Measurements from ENCODE around the gene SNTN.

The SNTN gene

GRCh38 chr3:63673111-63673510 lies 20.6 kb downstream of the SNTN start:
- DNase-seq (ENCODE audit: low read depth in 2 of 2, low spot score in 1 of 2) = no peak

GRCh38 chr3:63674586-63674985 lies 22.1 kb downstream of the SNTN start:
- DNase-seq (ENCODE audit: low read depth in 2 of 2, low spot score in 1 of 2) = no peak

GRCh38 chr3:63679186-63679585 lies 26.7 kb downstream of the SNTN start:
- DNase-seq (ENCODE audit: low read depth in 2 of 2, low spot score in 1 of 2) = no peak

- no peak for DNase-seq (ENCODE audit: low read depth in 2 of 2, low spot score in 1 of 2)
These were observed 31.6 kb downstream of the SNTN start for GRCh38 chr3:63684081-63684480.

- DNase-seq (ENCODE audit: low read depth in 2 of 2, low spot score in 1 of 2) = no peak
These were observed 32.9 kb downstream of the SNTN start for GRCh38 chr3:63685340-63685739.

- DNase-seq (ENCODE audit: low read depth in 2 of 2, low spot score in 1 of 2) = no peak
These were observed 35.1 kb downstream of the SNTN start for GRCh38 chr3:63687278-63688225.

- no peak for DNase-seq (ENCODE audit: low read depth in 2 of 2, low spot score in 1 of 2)
These were observed 36.8 kb downstream of the SNTN start for GRCh38 chr3:63689285-63689684.

GRCh38 chr3:63693351-63693750 lies 40.9 kb downstream of the SNTN start:
- DNase-seq (ENCODE audit: low read depth in 2 of 2, low spot score in 1 of 2) = no peak

GRCh38 chr3:63705092-63705645 lies 52.7 kb downstream of the SNTN start:
- no peak for DNase-seq (ENCODE audit: low read depth in 2 of 2, low spot score in 1 of 2)

- DNase-seq (ENCODE audit: low read depth in 2 of 2, low spot score in 1 of 2) = no peak
These were observed 54.0 kb downstream of the SNTN start for GRCh38 chr3:63706321-63707085.

- no peak for DNase-seq (ENCODE audit: low read depth in 2 of 2, low spot score in 1 of 2)
These were observed 55.3 kb downstream of the SNTN start for GRCh38 chr3:63707731-63708130.

GRCh38 chr3:63709576-63709975 lies 57.1 kb downstream of the SNTN start:
- DNase-seq (ENCODE audit: low read depth in 2 of 2, low spot score in 1 of 2) = no peak
